Measurements from ENCODE around the gene PXDC1. TPM values are rescaled to one million over a fixed set of nuclear protein-coding genes. Genes with fewer than 3 reads are reported as not detected.

Gene PXDC1, protein sequence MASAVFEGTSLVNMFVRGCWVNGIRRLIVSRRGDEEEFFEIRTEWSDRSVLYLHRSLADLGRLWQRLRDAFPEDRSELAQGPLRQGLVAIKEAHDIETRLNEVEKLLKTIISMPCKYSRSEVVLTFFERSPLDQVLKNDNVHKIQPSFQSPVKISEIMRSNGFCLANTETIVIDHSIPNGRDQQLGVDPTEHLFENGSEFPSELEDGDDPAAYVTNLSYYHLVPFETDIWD
- 40.7 and 49.5 TPM in 2 replicates for total RNA-seq

DNA sequence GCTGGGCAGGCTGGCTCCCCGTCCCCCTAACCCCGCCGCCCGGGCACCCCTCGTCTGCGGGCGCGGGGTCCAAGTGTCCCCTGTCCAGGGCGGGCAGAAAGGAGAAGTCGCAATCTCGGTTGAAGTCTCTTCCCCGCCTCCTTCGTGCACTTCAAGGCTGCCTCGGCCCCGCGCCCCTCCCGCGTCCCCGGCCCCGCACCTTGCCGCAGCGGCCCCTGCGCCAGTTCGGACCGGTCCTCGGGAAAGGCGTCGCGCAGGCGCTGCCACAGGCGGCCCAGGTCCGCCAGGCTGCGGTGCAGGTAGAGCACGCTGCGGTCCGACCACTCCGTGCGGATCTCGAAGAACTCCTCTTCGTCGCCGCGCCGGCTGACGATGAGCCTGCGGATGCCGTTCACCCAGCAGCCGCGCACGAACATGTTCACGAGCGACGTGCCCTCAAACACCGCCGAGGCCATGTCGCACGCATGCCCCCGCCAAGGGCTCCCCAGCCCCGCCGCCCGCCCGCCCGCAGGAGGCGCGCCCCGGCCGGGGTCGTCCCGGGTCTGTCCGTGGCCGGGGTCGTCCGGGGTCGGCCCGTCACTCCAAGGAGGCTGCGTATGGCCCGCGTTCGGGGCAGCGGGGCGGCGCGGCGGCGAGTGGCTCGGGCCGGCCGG lies at the start of gene PXDC1:
Gene PXDC1, minus strand, starts transcription at position 637 of the 653 bp plus-strand sequence. Its CDS starts 182 bp downstream, at position 455.

Other genes with a start within 250 kb of the PXDC1 start
- 5.0 and 9.4 TPM in 2 replicates for gene FAM50B, start 97.7 kb upstream of the PXDC1 start, total RNA-seq

Measured in smooth muscle cell of bladder (primary cell).